HL-60 (cell line): ENCODE measurements around the gene TMEM183A.

Experiments
- DNase-seq, 2 experiments: peaks; one replicate each; pipeline ENCODE4 v3.0.0-alpha.2; 2010 to 2020; ENCODE audit warnings: low read depth in 1 of 2, low spot score in 1 of 2
- H3K27ac ChIP-seq: fragments of 250-450 bp; sonication (Bioruptor Pico); replicated peaks from 2 replicates; pipeline ENCODE4 v1.5.1; 2020; ENCODE audit warnings: mild to moderate bottlenecking, moderate library complexity
- H3K27me3 ChIP-seq: fragments of 250-450 bp; sonication (Bioruptor Pico); 2 replicates; pipeline ENCODE4 v1.5.1; 2021; ENCODE audit warnings: mild to moderate bottlenecking, moderate library complexity; ENCODE audit not compliant: insufficient read depth, poor library complexity, severe bottlenecking
- H3K4me3 ChIP-seq: replicated peaks from 2 replicates; pipeline ENCODE4 v1.5.1; 2011; ENCODE audit warnings: mild to moderate bottlenecking, control low read depth, low read length; ENCODE audit not compliant: insufficient read depth
- CTCF ChIP-seq: IDR thresholded peaks from one replicate; pipeline ENCODE4 v1.5.1; 2011; ENCODE audit warnings: low read length, control low read depth, inconsistent platforms; ENCODE audit not compliant: insufficient read depth
- GABPA ChIP-seq: IDR thresholded peaks from 2 replicates; pipeline ENCODE4 v1.6.1; 2012; ENCODE audit warnings: low read depth
- POLR2AphosphoS5 ChIP-seq: IDR thresholded peaks from 2 replicates; pipeline ENCODE4 v1.6.1; 2012; ENCODE audit warnings: low read depth
- REST ChIP-seq: IDR thresholded peaks from 2 replicates; pipeline ENCODE4 v1.6.1; 2012; ENCODE audit warnings: low read depth; ENCODE audit not compliant: insufficient replicate concordance
- SPI1 ChIP-seq: IDR thresholded peaks from 2 replicates; pipeline ENCODE4 v1.6.1; 2012; ENCODE audit warnings: low read depth, mild to moderate bottlenecking, borderline replicate concordance

The TMEM183A gene

GRCh38 chr1:203054184-203054583 is 47.0 kb downstream of the TMEM183A start:
- Histone ChIP-seq H3K27ac (no peak overlapping the region), H3K4me3 (no peak overlapping the region), H3K27me3 (no peaks in the 10 kb centered on the region)
- TF ChIP-seq POLR2AphosphoS5 (no peak), SPI1 (no peak)
- no peak for DNase-seq

- no peaks in the 10 kb centered on the region for H3K27me3 ChIP-seq
- no peak overlapping the region for H3K4me3 ChIP-seq
- no peak overlapping the region for H3K27ac ChIP-seq
- TF ChIP-seq POLR2AphosphoS5 (no peak), REST (no peak), SPI1 (no peak), GABPA (no peak), CTCF (no peak)
- no peak for DNase-seq
Observed at GRCh38 chr1:203054642-203055041, 47.5 kb downstream of the TMEM183A start.

- TF ChIP-seq CTCF: no peak
- TF ChIP-seq REST: no peak
- no peak for TF ChIP-seq POLR2AphosphoS5
- no peak for TF ChIP-seq GABPA
- TF ChIP-seq SPI1: no peak
- Histone ChIP-seq H3K27ac (no peak overlapping the region), H3K27me3 (no peaks in the 10 kb centered on the region), H3K4me3 (no peak overlapping the region)
- DNase-seq: no peak
Observed at GRCh38 chr1:203055161-203055799, 48.1 kb downstream of the TMEM183A start.

GRCh38 chr1:203056012-203056411 is 48.8 kb downstream of the TMEM183A start:
- Histone ChIP-seq H3K27ac (no peak overlapping the region), H3K4me3 (no peak overlapping the region), H3K27me3 (no peaks in the 10 kb centered on the region)
- TF ChIP-seq POLR2AphosphoS5 (no peak), CTCF (no peak), GABPA (no peak), SPI1 (no peak), REST (no peak)
- DNase-seq: no peak
